Stimulated activated CD8-positive, alpha-beta memory T cell treated with anti-CD3 and anti-CD28 coated beads, Interleukin-12 subunit alpha, Interleukin-12 subunit beta, amount 100 ng/mL, for 24 hours (primary cell): ENCODE data around the gene SPRR2G.
"Not testable (repeated sequence)": the region's sequence is repeated elsewhere in the genome, so short reads cannot be mapped to it uniquely, and the experiment has no call there.

ENCODE experiments used
- DNase-seq: peaks from one replicate; pipeline ENCODE4 v3.0.0-alpha.2; 2020; ENCODE audit errors: extremely low read depth

The SPRR2G gene

GRCh38 chr1:153115264-153115663 lies 35.4 kb downstream of the SPRR2G start:
- DNase-seq, result not testable (repeated sequence)

- no peak for DNase-seq
Observed at GRCh38 chr1:153113416-153113815, 37.3 kb downstream of the SPRR2G start, which contains the start of gene SPRR2F. SPRR2F (minus strand) TSS chr1:153113516; CDS start chr1:153112733, 783 bp downstream.

GRCh38 chr1:153112454-153112853 lies 38.2 kb downstream of the SPRR2G start:
- DNase-seq, result not testable (repeated sequence)

GRCh38 chr1:153100245-153100644 lies 50.4 kb downstream of the SPRR2G start:
- DNase-seq, result no peak
